HG03108 (cell line): ENCODE data around the gene BICC1.
"Not testable (repeated sequence)": the region's sequence is repeated elsewhere in the genome, so short reads cannot be mapped to it uniquely, and the experiment has no call there.

Experiments
- ATAC-seq: cut with Tn5 transposase; IDR thresholded peaks from one replicate; pipeline ENCODE4 v1.9.1; 2021; ENCODE audit warnings: moderate library complexity; ENCODE audit not compliant: unreplicated experiment

BICC1 gene

DNA sequence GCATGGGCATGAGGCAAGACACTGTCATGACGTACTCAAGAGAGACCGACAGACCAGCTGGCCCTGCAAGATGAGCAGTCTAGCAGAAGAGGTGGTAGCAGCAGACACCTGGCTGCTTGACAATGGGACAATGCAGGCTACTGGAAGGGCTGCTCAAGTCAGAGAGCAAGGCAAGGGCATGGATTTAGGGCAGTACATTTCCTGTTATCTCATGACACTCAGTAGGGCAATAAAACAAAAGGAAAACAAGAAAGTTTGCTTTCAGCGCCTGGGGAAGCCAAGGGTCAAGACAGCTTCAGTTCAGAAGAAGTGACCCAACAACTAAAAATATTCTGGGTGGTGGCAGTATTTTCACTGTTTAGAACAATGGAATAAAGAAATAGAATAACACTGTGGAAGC lies 332.0 kb downstream of the BICC1 start:
- ATAC-seq: no peak

DNA sequence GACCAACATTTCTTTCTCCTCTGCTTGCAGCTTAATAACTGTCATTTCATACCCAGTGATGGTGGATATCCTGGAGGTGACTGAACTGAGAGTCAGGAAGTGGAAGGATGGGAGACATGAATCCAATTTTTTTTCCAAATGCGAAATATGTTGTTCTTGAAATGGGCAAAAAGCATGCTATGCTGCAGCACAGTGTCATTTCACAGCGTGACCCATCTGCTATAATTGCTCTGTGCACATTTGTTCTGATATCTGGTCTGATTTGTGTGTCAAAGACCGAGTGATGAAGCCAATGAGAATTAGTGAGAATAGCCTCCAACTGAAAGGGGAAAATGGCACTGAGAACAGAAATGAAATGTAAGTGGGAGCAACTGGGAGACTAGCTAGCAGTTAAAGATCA lies 334.2 kb downstream of the BICC1 start:
- no peak for ATAC-seq

DNA sequence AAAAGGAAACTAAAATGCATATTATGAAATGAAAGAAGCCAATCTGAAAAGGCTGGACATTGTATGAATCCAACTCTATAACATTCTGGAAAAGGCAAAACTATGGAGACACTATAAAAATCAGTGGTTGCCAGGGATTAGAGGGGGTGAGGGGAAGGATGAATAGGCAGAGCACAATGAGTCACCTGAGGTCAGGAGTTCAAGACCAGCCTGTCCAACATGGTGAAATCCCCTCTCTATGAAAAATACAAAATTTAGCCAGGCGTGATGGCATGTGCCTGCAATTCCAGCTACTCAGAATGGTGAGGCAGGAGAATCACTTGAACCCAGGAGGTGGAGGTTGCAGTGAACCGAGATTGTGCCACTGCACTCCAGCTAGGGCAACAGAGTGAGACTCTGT lies 338.9 kb downstream of the BICC1 start:
- no peak for ATAC-seq

DNA sequence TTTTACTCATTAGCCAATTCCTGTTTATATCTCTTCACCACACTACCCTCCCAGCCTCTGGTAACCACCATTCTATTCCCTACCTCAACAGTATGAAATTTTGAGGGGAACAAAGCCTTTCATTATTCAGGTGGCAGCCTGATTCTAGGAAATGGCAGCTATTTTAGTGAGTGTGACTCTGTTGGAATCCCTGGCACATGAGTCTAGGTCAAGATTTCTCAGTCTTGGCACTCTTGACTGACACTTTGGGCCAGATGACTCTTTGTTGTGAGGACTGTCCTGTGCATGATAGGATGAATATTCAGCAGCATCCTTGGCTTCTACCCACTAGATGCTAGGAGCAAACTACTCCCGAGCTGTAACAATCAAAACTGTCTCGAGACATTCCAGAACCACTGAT lies 341.0 kb downstream of the BICC1 start:
- ATAC-seq: no peak

DNA sequence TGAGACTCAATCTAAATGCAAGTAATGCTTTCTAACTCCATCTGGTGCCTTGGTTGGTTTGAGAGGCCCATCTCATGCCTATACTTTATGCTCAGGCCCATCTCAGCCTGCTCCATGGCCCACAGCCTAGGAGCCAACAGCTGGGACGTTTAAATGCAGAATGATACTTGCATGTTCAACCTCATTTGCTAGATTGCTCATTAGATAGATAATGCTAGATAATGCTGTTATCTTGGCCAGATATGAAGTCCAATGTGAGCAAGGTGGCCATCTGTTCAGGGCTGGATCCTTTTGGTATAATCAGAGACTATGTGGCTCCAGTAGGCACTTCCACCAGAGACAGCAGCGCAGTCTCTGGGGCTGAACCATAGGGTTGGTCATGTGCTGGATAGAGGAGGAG lies 342.1 kb downstream of the BICC1 start:
- ATAC-seq: no peak

DNA sequence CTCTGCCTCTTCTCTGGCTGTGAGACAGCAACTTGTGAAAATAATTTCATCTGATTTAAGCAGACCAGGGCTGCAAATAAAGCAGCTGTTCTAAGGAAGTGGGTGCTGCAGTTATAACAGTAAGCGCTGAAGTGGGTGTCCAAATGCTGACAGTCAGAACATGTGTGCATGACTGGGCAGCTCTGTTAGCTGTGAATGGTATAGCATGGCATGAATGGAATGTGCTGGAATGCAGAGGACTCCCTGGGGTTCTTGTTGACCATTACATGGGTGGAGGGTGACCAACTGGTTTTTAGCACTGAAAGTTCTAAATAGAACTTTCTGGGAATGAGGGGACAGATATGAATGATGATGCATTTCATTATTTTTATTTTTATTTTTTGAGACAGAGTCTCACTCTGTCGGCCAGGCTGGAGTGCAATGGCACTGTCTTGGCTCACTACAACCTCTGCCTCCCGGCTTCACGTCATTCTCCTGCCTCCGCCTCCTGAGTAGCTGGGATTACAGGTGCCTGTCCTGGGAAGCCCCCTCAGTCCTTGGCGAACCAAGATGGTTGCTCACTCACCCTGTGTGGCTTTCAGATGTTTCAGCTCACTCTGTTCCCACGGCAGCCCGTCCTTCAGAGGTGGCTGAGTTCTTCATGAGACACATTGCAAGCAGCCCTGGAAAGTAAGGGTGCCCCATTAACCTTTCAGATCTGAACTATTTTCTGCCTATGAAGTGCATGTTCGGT lies 344.0 kb downstream of the BICC1 start:
- ATAC-seq: no peak

DNA sequence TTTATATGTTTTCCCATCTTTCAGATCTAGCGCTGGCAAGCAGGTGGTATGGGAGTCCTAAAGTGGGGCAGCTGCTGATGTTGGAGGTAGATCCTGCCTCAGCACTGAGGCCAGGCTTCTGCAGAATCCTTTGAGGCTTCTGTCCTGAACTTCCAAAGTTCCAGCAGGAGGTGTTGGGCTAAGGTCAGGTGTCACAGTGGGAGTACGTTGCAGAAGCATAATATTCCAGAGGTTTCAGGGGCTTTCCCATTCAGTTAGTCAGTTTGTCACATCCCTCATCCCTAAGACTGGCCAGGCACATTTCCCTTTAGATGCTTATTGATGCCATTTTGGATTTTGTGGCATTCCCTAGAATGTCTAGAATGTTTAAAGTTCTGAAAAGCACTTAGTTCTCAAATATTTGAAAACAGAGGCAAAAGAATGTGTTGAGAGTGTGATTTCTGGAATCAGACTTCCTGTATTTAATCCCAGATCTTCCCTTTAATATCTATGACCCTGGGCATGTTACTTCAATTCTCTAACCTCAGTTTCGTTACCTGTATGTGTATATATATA lies 344.7 kb downstream of the BICC1 start:
- ATAC-seq: no peak

DNA sequence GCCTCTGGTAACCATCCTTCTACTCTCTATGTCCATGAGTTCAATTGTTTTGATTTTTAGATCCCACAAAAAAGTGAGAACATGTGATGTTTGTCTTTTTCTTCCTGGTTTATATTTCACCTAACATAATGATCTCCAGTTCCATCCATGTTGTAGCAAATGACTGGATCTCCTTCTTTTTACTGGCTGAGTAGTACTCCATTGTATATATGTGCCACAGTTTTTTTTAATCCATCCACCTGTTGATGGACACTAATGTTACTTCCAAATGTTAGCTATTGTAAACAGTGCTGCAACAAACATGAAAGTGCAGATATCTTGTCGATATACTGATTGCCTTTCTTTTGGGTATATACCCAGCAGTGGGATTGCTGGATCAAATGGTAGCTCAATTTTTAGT lies 345.5 kb downstream of the BICC1 start:
- ATAC-seq: not testable (repeated sequence)

DNA sequence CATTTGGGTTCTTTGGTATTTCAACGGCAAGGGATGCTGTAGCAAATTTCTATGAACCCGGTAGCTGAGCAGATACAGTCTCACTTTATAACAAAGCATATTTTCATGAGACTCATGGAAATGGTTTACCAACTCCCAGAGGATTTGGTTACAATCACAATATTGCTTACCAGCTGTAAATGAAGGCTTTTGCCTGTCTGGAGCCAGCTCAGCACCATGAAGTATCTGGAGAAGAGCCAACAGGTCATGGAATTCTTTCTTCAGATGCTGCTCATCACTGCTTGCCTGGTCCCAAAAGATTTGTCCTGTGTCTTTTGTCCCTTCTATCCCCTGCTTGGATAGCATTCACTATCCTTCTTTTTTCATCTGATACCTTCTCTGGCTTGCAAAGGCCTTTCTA lies 346.9 kb downstream of the BICC1 start:
- ATAC-seq: no peak

DNA sequence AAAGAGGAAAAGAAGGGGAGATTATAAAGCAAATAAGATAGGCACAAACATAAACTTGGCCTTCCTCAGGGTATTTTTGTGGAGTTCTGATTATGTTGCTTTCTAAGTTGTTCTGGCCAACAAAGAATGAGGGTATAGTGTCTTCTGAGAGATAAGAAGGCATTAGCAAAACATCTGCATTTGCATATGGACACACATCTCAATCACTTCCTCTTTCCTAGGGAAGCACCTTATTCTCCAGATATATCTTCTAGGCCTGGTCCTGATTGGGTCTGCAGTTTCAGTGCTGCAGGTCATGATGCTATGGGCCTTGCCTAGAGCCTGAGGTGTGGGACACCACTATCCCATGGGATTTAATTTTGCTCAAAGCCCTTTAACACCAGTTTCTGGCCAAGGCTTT lies 355.0 kb downstream of the BICC1 start:
- no peak for ATAC-seq

DNA sequence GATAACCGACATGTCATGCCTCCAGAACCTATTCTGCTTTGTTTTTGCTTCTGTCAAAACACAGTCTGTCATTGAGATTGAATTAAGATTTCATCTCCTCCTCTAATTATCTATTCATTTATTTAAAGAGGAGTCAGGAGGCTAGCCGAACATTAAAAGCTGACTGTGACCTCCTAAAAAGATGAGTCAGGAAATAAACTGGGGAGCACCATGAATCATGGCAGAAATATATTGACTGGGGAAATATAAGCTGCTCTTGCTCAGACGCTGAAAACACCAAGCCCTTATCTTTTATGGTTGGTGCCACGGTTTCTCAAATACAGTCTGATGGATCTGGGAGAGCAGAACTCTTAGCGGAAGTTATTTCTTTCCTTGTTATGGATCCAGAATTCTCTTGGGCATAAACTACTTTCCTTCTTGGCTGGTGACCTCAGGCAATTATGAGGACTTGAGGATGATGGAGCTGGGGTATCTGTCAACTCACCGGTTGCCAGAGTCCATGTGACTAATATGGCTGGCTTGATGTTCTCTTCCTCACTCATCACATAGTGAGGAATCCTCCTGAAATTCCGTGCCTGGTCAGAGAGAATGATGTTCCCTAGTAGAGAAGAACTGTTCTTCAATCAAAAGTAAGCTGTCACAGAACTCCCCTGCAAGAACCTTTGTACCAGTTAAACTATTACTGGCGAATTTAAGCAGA lies 356.2 kb downstream of the BICC1 start:
- ATAC-seq: no peak

DNA sequence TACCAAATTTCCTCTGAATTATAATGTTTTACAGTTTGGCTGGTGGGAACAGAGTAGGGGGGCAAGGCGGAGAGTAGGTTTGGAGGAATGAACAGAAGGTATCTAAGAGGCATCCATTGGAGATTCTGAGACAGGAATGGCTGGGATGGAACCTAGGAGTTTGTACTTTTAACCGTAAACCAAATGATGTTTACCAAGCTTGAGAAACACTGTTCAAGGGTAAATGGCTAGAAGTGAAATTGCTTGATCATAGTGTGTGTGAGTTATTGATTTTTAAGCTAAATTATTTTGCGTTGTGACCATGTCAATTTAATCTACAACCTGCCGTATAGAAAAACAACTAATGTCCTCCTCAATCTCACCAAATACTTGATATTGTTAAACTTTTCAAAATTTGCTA lies 357.4 kb downstream of the BICC1 start:
- no peak for ATAC-seq

DNA sequence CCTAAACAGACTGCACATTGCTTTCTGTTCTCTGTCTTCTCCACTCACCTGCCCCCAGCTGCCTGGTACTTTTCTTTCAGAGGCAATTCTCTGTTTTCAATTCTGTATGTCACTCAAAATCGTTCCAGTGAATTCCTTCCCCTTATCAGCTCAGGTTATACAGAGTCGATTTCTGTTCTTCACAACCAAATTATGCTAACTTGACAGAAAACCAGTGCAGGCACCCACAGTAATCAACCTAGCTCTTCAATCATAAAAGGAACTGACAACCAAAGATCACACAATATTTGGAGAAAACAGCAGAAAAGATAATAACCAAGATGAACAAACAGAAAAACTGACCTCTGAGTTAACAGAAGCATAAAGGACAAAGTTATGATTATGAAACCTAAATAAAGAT lies 360.5 kb downstream of the BICC1 start:
- ATAC-seq: no peak
